Astrocyte of the spinal cord (primary cell): ENCODE results near the gene DOK7.
A peak's percentile ranks its signal among the peaks of the same experiment; 100 is the strongest.

Experiments used
- DNase-seq: peaks from one replicate; pipeline ENCODE4 v3.0.0; 2011; ENCODE audit warnings: low read depth, low spot score
- H3K4me3 ChIP-seq: 2 replicates; pipeline ENCODE4 v1.5.1; 2011; ENCODE audit warnings: low read depth, mild to moderate bottlenecking, low read length, moderate library complexity
- in situ Hi-C: cut with HindIII; loops from 2 replicates; pipeline ENCODE4 v1.10.0; 2017; ENCODE audit warnings: low sequenced_read_pairs
- TF ChIP-seq, protein P1 (sequence below): IDR thresholded peaks from 2 replicates; pipeline ENCODE4 v1.5.1; 2012; ENCODE audit warnings: low read depth, mild to moderate bottlenecking, low read length, inconsistent platforms

The DOK7 gene

GRCh38 chr4:3465698-3466671 is 2.9 kb downstream of the DOK7 start:
- DNase-seq: no peak
- TF ChIP-seq, protein P1, sequence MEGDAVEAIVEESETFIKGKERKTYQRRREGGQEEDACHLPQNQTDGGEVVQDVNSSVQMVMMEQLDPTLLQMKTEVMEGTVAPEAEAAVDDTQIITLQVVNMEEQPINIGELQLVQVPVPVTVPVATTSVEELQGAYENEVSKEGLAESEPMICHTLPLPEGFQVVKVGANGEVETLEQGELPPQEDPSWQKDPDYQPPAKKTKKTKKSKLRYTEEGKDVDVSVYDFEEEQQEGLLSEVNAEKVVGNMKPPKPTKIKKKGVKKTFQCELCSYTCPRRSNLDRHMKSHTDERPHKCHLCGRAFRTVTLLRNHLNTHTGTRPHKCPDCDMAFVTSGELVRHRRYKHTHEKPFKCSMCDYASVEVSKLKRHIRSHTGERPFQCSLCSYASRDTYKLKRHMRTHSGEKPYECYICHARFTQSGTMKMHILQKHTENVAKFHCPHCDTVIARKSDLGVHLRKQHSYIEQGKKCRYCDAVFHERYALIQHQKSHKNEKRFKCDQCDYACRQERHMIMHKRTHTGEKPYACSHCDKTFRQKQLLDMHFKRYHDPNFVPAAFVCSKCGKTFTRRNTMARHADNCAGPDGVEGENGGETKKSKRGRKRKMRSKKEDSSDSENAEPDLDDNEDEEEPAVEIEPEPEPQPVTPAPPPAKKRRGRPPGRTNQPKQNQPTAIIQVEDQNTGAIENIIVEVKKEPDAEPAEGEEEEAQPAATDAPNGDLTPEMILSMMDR: peak; percentile 12
- no peak overlapping the region for H3K4me3 ChIP-seq
- in situ Hi-C loops: no loop called here

DNA sequence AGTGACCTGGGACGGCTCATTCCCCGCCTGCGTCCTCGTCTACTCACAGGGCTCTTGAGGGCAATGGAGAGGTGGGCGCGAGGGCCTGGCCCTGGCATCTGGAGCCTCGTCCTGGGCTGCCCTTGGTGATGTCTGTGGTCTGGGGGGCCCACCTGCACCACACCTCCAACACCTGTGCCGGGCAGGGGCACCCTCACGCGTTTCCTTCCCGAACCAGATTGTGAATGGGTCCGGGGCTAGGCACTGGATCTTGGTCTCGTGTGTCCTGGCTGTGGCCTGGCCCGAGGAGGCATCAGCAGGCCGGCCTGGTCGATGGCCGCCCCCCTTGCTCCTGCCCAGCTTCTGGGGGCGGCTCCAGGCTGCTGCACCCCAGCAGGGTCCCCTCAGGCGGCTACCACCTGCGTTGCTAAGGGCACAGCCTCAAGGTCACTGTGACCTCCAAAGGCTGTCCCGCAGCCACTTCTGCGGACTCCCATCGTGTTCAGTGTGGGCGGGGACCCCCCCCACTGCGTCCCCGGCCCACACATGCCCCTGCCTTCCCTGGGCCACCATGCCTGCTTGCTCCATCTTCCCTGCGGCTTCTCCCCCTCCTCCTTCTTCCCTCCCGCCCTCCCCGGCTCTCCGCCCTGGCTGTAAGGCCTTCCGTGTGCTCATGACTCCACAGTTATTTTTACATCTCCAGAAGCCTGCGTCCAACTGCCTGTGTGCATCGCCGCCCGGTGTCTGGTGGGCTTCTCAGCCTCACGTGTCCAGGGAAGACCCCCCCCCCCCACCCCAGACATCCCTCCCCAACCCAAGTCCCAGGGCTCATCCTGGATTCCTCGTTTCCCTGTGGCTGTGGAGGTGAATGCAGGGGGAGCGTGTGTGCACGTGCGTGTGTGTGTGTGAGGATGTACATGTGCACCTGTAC is 3.8 kb downstream of the DOK7 start:
- no peak for DNase-seq
- H3K4me3 ChIP-seq: no peak overlapping the region
- in situ Hi-C loops: no loop called here
- TF ChIP-seq, protein P1: no peak

- DNase-seq: no peak
- TF ChIP-seq, protein P1: no peak
- no peak overlapping the region for H3K4me3 ChIP-seq
- in situ Hi-C loops: no loop called here
These were observed 4.5 kb downstream of the DOK7 start for GRCh38 chr4:3467601-3468031.

- no peak overlapping the region for H3K4me3 ChIP-seq
- DNase-seq: no peak
- TF ChIP-seq, protein P1: no peak
- in situ Hi-C loops: no loop called here
These were observed 5.0 kb downstream of the DOK7 start for GRCh38 chr4:3468154-3468553.

DNA sequence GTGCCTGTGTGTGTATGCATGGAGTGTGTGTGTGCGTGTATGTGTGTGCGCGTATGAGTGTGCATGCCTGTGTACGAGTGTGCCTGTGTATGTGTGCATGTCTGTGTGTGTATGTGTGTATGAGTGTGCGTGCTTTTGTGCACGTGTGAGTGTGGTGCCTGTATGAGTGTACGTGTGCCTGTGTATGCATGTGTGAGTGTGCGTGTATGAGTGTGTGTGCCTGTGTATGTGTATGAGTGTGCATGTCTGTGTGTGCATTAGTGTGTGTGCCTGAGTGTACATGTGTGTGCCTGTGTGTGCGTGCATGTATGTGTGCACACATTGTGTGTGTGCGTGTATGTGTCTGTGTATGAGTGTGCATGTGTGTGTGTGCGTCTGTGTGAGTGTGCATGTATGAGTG is 5.7 kb downstream of the DOK7 start:
- no peak for DNase-seq
- in situ Hi-C loops: no loop called here

More for the DNA sequence above, 5.7 kb downstream of the DOK7 start:
- TF ChIP-seq, protein P1: no peak
- H3K4me3 ChIP-seq: no peak overlapping the region
